ENCODE results near the gene PKHD1.

DNA sequence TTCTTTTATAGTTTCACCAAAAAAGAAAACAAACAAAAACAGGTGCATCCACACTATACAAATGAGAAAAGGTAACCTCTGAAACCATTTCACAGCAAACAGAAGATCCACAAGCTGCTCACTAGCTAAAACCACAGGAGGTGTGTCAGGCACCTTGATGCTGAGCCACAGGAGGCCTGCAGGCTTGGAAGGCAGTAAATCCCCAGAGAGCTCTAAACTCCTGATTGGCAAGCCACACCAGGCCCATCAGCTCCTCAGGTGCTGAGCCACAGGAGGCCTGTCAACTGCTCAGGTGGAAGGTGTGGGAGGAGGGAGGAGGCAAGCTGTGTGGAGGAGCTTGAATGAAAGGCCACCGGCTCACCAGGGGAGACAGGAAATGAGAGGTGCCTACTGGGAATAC, 273.0 kb downstream of the PKHD1 start:
- TF ChIP-seq, protein P1, sequence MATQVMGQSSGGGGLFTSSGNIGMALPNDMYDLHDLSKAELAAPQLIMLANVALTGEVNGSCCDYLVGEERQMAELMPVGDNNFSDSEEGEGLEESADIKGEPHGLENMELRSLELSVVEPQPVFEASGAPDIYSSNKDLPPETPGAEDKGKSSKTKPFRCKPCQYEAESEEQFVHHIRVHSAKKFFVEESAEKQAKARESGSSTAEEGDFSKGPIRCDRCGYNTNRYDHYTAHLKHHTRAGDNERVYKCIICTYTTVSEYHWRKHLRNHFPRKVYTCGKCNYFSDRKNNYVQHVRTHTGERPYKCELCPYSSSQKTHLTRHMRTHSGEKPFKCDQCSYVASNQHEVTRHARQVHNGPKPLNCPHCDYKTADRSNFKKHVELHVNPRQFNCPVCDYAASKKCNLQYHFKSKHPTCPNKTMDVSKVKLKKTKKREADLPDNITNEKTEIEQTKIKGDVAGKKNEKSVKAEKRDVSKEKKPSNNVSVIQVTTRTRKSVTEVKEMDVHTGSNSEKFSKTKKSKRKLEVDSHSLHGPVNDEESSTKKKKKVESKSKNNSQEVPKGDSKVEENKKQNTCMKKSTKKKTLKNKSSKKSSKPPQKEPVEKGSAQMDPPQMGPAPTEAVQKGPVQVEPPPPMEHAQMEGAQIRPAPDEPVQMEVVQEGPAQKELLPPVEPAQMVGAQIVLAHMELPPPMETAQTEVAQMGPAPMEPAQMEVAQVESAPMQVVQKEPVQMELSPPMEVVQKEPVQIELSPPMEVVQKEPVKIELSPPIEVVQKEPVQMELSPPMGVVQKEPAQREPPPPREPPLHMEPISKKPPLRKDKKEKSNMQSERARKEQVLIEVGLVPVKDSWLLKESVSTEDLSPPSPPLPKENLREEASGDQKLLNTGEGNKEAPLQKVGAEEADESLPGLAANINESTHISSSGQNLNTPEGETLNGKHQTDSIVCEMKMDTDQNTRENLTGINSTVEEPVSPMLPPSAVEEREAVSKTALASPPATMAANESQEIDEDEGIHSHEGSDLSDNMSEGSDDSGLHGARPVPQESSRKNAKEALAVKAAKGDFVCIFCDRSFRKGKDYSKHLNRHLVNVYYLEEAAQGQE (IDR thresholded peaks at IDR 0.05; ENCODE audit: insufficient read depth in 1 of 2, low read depth in 2 of 2, low read length in 2 of 2), result no peak
- TF ChIP-seq POLR2AphosphoS5 (IDR thresholded peaks at IDR 0.05; ENCODE audit: low read depth, low read length), result no peak
- TF ChIP-seq TAF1 (IDR thresholded peaks at IDR 0.05; ENCODE audit: borderline replicate concordance, insufficient read depth, low read length), result no peak
